Erythroblast (primary cell): ENCODE results near the gene INF2.

ENCODE experiments used
- GATA1 ChIP-seq: IDR thresholded peaks from 2 replicates; pipeline ENCODE4 v1.6.1; 2011; ENCODE audit warnings: low read depth, mild to moderate bottlenecking, control low read depth, low read length, moderate library complexity
- POLR2A ChIP-seq: IDR thresholded peaks from 2 replicates; pipeline ENCODE4 v1.6.1; 2011; ENCODE audit warnings: mild to moderate bottlenecking, low read length

DNA sequence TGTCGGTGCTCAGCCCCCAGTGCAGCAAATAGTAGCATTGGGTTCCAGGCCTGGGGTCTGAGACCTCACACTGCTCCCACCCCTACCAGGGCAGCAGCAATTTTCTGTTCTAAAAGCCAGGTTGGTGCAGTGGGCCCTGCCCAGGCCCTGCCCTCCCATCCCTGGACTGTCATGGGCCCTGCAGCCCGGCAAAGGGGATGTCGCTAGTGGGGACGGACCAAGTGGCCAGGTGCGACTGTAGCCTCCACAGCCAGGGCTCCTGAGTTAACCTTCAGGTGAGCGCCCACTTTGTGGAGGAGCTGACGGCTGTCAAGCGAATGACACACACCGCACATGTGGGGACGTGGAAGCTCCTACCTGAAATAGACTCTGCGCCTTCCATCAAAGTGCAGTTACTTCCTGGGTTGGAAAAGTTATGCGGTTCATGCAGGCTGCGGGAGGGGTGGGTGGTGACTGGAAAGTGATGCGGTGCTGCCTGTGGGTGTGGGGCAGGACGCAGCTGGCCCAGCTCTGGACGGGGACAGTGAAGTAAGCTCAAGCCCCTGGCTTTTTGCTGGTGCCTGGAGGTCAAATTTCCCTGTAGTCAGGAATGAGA lies 1.5 kb downstream of the INF2 start:
- TF ChIP-seq POLR2A (no peak), GATA1 (no peak)
